MCF 10A (cell line): ENCODE results near the gene PITX3. TPM values are rescaled to one million over a fixed set of nuclear protein-coding genes. Genes with fewer than 3 reads are reported as not detected.
"Not testable (repeated sequence)": the region's sequence is repeated elsewhere in the genome, so short reads cannot be mapped to it uniquely, and the experiment has no call there.

Source experiments
- BruUV-seq: library from RNA; stranded (reverse); fragments of 400-500 nt; replicated peaks from 2 replicates; lab custom pipeline; 2021; lab: Mats Ljungman, UMichigan
- CTCF ChIA-PET: fragments of 300-600 bp; sonication (Branson Sonifier 250); formaldehyde crosslinking; extraction: SDS; loops from one replicate; lab custom pipeline; 2021; ENCODE audit warnings: antibody characterized with exemption, inconsistent platforms; lab: Yijun Ruan, JAX
- POLR2A ChIA-PET: fragments of 300-600, 350-650 bp; sonication (Branson Sonifier 250); formaldehyde crosslinking; extraction: SDS; loops from one replicate; lab custom pipeline; 2020; ENCODE audit warnings: antibody characterized with exemption, inconsistent platforms; lab: Yijun Ruan, JAX
- DNase-seq: peaks from one replicate; pipeline ENCODE4 v3.0.0-alpha.2; 2018; ENCODE audit not compliant: unreplicated experiment
- H3K27ac Mint-ChIP-seq: one replicate; pipeline ENCODE4 v1.8.0; 2022; ENCODE audit warnings: mild to moderate bottlenecking, low read depth, mixed read lengths; ENCODE audit not compliant: unreplicated experiment
- H3K27me3 Mint-ChIP-seq: one replicate; pipeline ENCODE4 v1.8.0; 2022; ENCODE audit warnings: mixed read lengths; ENCODE audit not compliant: insufficient read depth, unreplicated experiment
- H3K36me3 Mint-ChIP-seq: one replicate; pipeline ENCODE4 v1.8.0; 2022; ENCODE audit warnings: mild to moderate bottlenecking, moderate library complexity, mixed read lengths; ENCODE audit not compliant: insufficient read depth, unreplicated experiment
- H3K4me1 Mint-ChIP-seq: one replicate; pipeline ENCODE4 v1.8.0; 2022; ENCODE audit warnings: mixed read lengths; ENCODE audit not compliant: insufficient read depth, unreplicated experiment
- H3K4me3 Mint-ChIP-seq: one replicate; pipeline ENCODE4 v1.8.0; 2022; ENCODE audit warnings: mild to moderate bottlenecking, moderate library complexity, mixed read lengths; ENCODE audit not compliant: unreplicated experiment
- H3K9me3 Mint-ChIP-seq: one replicate; pipeline ENCODE4 v1.8.0; 2022; ENCODE audit warnings: mixed read lengths; ENCODE audit not compliant: unreplicated experiment
- intact Hi-C: fragments of 100-400 bp; cut with micrococcal nuclease; formaldehyde crosslinking; loops from 2 replicates; pipeline ENCODE4 v1.14.1; 2022
- total RNA-seq: library from RNA; stranded (reverse); gene quantifications from 2 replicates; pipeline ENCODE4 v1.2.3, GENCODE V29; 2022
- TF ChIP-seq, protein P1 (sequence below): fragments of 200-600 bp; IDR thresholded peaks from one replicate; pipeline ENCODE4 v1.8.0; 2022; ENCODE audit warnings: antibody characterized with exemption, mild to moderate bottlenecking; ENCODE audit not compliant: unreplicated experiment

The PITX3 gene
- total RNA-seq, 1 experiment from 2014 or later: not detected

GRCh38 chr10:102254426-102254825, 13.1 kb upstream of the PITX3 start:
- Mint-ChIP-seq H3K4me3 (no peak overlapping the region), H3K9me3 (no peaks in the 10 kb centered on the region), H3K36me3 (peaks cover 15% of the 10 kb centered on the region), H3K27ac (no peak overlapping the region), H3K4me1 (peaks cover 4% of the 10 kb centered on the region), H3K27me3 (no peaks in the 10 kb centered on the region)
- intact Hi-C loops: no loop called here
- TF ChIP-seq, protein P1, sequence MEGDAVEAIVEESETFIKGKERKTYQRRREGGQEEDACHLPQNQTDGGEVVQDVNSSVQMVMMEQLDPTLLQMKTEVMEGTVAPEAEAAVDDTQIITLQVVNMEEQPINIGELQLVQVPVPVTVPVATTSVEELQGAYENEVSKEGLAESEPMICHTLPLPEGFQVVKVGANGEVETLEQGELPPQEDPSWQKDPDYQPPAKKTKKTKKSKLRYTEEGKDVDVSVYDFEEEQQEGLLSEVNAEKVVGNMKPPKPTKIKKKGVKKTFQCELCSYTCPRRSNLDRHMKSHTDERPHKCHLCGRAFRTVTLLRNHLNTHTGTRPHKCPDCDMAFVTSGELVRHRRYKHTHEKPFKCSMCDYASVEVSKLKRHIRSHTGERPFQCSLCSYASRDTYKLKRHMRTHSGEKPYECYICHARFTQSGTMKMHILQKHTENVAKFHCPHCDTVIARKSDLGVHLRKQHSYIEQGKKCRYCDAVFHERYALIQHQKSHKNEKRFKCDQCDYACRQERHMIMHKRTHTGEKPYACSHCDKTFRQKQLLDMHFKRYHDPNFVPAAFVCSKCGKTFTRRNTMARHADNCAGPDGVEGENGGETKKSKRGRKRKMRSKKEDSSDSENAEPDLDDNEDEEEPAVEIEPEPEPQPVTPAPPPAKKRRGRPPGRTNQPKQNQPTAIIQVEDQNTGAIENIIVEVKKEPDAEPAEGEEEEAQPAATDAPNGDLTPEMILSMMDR: no peak
- no TSS peak for BruUV-seq
- ChIA-PET CTCF (interaction anchor here (0.5 to 7.4 kb wide), 4 partner anchors 16 to 439 kb away, joined by 3 to 53 read pairs (median 3); no protein-coding TSS in a partner anchor), POLR2A (interaction anchor here (0.7 to 1.0 kb wide), 7 partner anchors 9 to 168 kb away, joined by 3 to 4 read pairs (median 4); no protein-coding TSS in a partner anchor)
- no peak for DNase-seq

DNA sequence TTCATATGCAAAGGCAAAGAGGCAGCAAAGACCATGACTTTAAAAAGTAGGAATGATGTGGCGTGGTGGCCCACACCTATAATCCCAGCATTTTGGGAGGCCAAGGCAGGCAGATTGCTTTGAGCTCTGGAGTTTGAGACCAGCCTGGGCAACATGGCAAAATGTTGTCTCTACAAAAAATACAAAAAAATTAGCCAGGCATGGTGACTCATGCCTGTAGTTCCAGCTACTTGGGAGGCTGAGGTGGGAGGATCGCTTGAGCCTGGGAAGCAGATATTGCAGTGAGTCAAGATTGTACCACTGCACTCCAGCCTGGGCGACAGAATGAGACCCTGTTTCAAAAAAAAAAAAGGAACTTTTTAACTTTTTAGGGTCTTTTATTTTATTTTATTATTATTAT, 11.2 kb upstream of the PITX3 start:
- H3K4me3 Mint-ChIP-seq, H3K36me3 Mint-ChIP-seq, H3K9me3 Mint-ChIP-seq, H3K27ac Mint-ChIP-seq, BruUV-seq, intact Hi-C loops, H3K27me3 Mint-ChIP-seq: not testable (repeated sequence)
- H3K4me1 Mint-ChIP-seq: peaks cover 12% of the 10 kb centered on the region
- DNase-seq: peak; percentile 36
- POLR2A ChIA-PET: interaction anchor here (0.7 to 1.3 kb wide), 3 partner anchors 38 to 100 kb away, joined by 3 read pairs; no protein-coding TSS in a partner anchor
- CTCF ChIA-PET: interaction anchor here (0.9 to 7.4 kb wide), 3 partner anchors 23 to 141 kb away, joined by 3 to 53 read pairs (median 6); no protein-coding TSS in a partner anchor

DNA sequence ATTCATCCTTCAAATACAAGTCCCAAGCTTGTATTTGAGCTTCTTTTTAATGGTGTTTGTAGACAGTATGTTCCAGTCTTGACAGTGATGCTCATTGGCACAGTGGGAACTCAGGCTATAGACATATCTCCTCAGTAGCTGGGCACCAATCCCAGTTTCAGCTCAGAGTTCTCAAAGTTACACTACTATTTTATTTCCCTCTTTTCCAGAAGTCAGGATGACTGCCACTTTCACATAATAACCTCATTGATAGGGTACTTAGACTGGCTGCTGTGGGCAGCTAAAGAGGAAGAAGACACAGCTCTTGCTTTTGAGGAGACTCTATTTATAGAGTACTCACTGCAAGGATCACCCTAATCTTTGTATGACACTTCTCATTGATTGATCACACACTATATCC, 6.4 kb upstream of the PITX3 start:
- Mint-ChIP-seq H3K4me1 (peaks cover 42% of the 10 kb centered on the region), H3K27ac (no peak overlapping the region), H3K9me3 (no peaks in the 10 kb centered on the region), H3K27me3 (no peaks in the 10 kb centered on the region), H3K4me3 (peak overlapping the region; percentile 99), H3K36me3 (peaks cover 6% of the 10 kb centered on the region)
- CTCF ChIA-PET: interaction anchor here (0.6 to 7.4 kb wide), 7 partner anchors 12 to 151 kb away, joined by 3 to 53 read pairs (median 4); no protein-coding TSS in a partner anchor
- intact Hi-C loops: loop anchor here (5.0 kb wide), 1 partner anchor 100 kb away; no protein-coding TSS in a partner anchor
- POLR2A ChIA-PET: interaction anchor here (0.6 to 1.2 kb wide), 5 partner anchors 23 to 296 kb away, joined by 3 to 4 read pairs (median 3); no protein-coding TSS in a partner anchor
- BruUV-seq: no TSS peak
- TF ChIP-seq, protein P1: no peak
- DNase-seq: no peak

GRCh38 chr10:102246261-102246660, 4.9 kb upstream of the PITX3 start:
- Mint-ChIP-seq H3K4me1 (peaks cover 45% of the 10 kb centered on the region), H3K36me3 (peaks cover 6% of the 10 kb centered on the region), H3K27ac (peak overlapping the region; percentile 97), H3K27me3 (no peaks in the 10 kb centered on the region), H3K4me3 (peak overlapping the region; percentile 99), H3K9me3 (no peaks in the 10 kb centered on the region)
- intact Hi-C loops: loop anchor here (5.0 kb wide), 1 partner anchor 101 kb away; no protein-coding TSS in a partner anchor
- TF ChIP-seq, protein P1: no peak
- no peak for DNase-seq
- ChIA-PET CTCF (interaction anchor here (0.6 to 2.3 kb wide), 5 partner anchors 17 to 1421 kb away, joined by 3 to 7 read pairs (median 3); no protein-coding TSS in a partner anchor), POLR2A (interaction anchor here (0.7 to 2.8 kb wide), 17 partner anchors 8 to 236 kb away, joined by 3 to 19 read pairs (median 5); partner anchors contain the start of genes CUEDC2, FBXL15, NFKB2 and NOLC1)
- BruUV-seq: TSS peak; percentile 54
